GM12872 (cell line): ENCODE measurements around the gene SCEL.

Experiments used
- CTCF ChIP-seq: IDR thresholded peaks from 3 replicates; pipeline ENCODE4 v1.5.1; 2011; ENCODE audit warnings: low read depth, mild to moderate bottlenecking, low read length, moderate library complexity; ENCODE audit not compliant: insufficient read depth

Gene SCEL

GRCh38 chr13:77535448-77535847, at the start of gene SCEL:
SCEL (plus strand) TSS chr13:77535706; CDS start chr13:77555876, 20,170 bp downstream.
- TF ChIP-seq CTCF, result no peak

GRCh38 chr13:77489566-77490337, 45.8 kb upstream of the SCEL start:
- no peak for TF ChIP-seq CTCF

GRCh38 chr13:77492982-77493381, 42.5 kb upstream of the SCEL start:
- peak; percentile 63 for TF ChIP-seq CTCF

GRCh38 chr13:77494226-77494625, 41.3 kb upstream of the SCEL start:
- TF ChIP-seq CTCF, result no peak

- no peak for TF ChIP-seq CTCF
These were observed 38.2 kb upstream of the SCEL start for GRCh38 chr13:77497350-77497749.

- no peak for TF ChIP-seq CTCF
These were observed 37.7 kb upstream of the SCEL start for GRCh38 chr13:77497835-77498234.

GRCh38 chr13:77502104-77502720, 33.3 kb upstream of the SCEL start:
- TF ChIP-seq CTCF, result no peak
